Measurements from ENCODE around the gene SYT17. TPM values are rescaled to one million over a fixed set of nuclear protein-coding genes. Genes with fewer than 3 reads are reported as not detected.

Gene SYT17
- total and polyA plus RNA-seq, 3 donors from 2014 or later: 0.75 to 3.7 (median 3.1) TPM

DNA sequence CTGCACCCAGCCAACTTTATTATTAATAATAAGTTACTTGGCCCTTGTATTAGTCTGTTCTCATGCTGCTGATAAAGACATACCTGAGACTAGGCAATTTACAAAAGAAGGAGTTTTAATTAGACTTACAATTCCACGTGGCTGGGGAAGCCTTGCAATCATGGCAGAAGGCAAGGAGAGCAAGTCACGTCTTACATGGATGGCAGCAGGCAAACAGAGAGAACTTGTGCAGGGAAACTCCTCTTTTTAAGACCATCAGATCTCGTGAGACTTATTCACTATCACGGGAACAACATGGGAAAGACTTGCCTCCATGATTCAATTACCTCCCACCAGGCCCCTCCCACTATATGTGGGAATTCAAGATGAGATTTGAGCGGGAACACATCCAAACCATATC lies 47.7 kb downstream of the SYT17 start:
- Histone ChIP-seq H3K9me3 (no peaks in the 10 kb centered on the region), H3K27ac (no peak overlapping the region), H3K27me3 (no peaks in the 10 kb centered on the region), H3K4me1 (no peaks in the 10 kb centered on the region), H3K4me3 (no peak overlapping the region), H3K36me3 (ENCODE audit: low read depth, missing control alignments) (no peaks in the 10 kb centered on the region)
- no peak for DNase-seq
- 92 to 93% methylated on average over 5 of the region's 5 CpGs for WGBS, 2 donors
- TF ChIP-seq, protein P1, sequence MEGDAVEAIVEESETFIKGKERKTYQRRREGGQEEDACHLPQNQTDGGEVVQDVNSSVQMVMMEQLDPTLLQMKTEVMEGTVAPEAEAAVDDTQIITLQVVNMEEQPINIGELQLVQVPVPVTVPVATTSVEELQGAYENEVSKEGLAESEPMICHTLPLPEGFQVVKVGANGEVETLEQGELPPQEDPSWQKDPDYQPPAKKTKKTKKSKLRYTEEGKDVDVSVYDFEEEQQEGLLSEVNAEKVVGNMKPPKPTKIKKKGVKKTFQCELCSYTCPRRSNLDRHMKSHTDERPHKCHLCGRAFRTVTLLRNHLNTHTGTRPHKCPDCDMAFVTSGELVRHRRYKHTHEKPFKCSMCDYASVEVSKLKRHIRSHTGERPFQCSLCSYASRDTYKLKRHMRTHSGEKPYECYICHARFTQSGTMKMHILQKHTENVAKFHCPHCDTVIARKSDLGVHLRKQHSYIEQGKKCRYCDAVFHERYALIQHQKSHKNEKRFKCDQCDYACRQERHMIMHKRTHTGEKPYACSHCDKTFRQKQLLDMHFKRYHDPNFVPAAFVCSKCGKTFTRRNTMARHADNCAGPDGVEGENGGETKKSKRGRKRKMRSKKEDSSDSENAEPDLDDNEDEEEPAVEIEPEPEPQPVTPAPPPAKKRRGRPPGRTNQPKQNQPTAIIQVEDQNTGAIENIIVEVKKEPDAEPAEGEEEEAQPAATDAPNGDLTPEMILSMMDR (IDR thresholded peaks at IDR 0.05): no peak
- TF ChIP-seq POLR2A (IDR thresholded peaks at IDR 0.05): no peak
- intact Hi-C loops (cut with DNase I; ENCODE audit: low total_unique reads): no loop called here

DNA sequence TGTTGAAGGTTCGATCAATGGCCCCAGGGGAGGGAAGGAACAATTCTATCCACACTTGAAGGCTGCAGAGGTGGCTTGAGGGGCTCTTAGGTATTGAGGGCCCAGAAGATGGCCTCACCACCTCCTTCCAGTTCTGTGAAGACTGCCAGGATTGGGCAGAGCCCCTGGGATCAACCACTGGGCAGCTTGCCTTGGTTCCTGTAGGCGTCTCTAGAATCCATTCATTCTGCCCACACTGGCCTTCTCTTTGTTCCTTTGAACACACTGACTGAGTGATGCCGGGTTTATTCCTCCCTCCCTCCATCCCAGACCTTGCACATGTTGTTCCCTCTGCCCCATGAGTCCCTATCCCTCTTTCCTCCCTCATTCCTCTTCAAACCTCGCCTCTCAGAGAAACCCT lies 50.5 kb downstream of the SYT17 start:
- Histone ChIP-seq H3K36me3 (ENCODE audit: low read depth, missing control alignments) (no peaks in the 10 kb centered on the region), H3K4me3 (no peak overlapping the region), H3K9me3 (no peaks in the 10 kb centered on the region), H3K27me3 (no peaks in the 10 kb centered on the region), H3K27ac (no peak overlapping the region), H3K4me1 (no peaks in the 10 kb centered on the region)
- TF ChIP-seq, protein P1 (IDR thresholded peaks at IDR 0.05): no peak
- no peak for TF ChIP-seq POLR2A (IDR thresholded peaks at IDR 0.05)
- 74 to 77% methylated on average over 4 of the region's 4 CpGs for WGBS, 2 donors
- DNase-seq: no peak
- intact Hi-C loops (cut with DNase I; ENCODE audit: low total_unique reads): no loop called here

DNA sequence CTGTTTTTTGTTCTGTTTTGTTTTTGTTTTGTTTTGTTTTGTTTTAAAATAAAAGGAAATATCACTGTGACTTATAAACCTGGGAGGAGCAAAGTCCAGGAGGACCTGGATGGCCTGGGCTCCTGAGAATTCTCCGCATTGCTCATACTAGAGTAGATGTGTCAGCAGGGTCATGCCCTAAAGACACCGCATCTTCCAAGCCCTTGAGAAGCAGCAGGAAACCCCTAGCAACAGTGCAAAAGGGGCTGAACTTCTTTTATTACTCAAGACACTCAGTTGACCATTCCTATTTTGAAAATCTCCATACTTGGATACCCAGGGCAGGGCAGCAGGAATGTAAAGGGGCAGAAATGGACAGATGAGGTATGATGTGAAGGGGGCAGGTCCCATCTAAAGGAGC lies 51.8 kb downstream of the SYT17 start:
- Histone ChIP-seq H3K4me3 (no peak overlapping the region), H3K27ac (no peak overlapping the region), H3K9me3 (no peaks in the 10 kb centered on the region), H3K27me3 (no peaks in the 10 kb centered on the region), H3K4me1 (no peaks in the 10 kb centered on the region), H3K36me3 (ENCODE audit: low read depth, missing control alignments) (no peaks in the 10 kb centered on the region)
- intact Hi-C loops (cut with DNase I; ENCODE audit: low total_unique reads): no loop called here
- DNase-seq: no peak
- TF ChIP-seq, protein P1 (IDR thresholded peaks at IDR 0.05): no peak
- TF ChIP-seq POLR2A (IDR thresholded peaks at IDR 0.05): no peak
- 86 to 92% methylated on average over 2 of the region's 2 CpGs for WGBS, 2 donors

DNA sequence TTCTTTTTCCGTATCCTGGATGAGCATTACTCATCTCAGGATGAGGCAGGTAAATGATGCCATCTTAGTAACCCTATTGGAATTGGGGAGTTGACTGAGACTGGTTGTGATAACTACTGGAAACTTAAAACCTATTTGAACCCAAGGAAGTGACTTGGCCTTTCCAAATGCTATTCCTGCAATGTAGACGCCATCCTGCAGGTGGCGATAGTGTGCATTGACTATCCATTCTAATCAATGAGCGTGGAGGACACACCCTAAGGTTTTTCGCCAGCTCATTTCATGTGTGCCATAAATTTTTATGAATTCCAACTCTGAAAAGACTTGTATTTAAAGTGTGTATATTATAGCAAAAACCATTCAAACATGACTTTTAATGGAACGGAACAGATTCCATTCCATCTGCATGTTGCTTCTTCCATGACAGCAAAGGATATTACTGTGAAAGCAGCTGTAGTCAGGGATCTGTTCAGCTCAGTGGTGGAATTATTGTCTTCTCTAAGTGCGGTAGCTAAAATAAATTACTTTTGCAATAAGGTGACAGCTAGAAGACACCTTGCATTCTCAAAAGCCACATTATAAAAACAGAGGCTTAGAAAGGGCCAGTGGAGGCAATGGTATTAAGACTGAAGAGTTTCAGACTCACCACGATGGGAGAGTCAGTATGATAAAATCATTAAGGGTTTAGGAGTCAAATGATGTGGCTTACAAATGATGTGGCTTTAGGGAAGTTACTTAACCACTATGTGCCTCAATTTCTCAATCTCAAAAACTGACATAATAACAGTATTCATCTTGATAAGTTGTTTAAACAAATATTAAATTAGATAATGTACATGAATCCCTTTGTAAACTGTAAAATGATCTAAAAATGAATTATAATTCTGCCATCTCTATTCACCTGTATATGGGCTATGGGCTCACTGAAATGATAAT lies 55.5 kb downstream of the SYT17 start:
- Histone ChIP-seq H3K4me3 (no peak overlapping the region), H3K4me1 (no peaks in the 10 kb centered on the region), H3K27me3 (no peaks in the 10 kb centered on the region), H3K36me3 (ENCODE audit: low read depth, missing control alignments) (no peaks in the 10 kb centered on the region), H3K27ac (no peak overlapping the region), H3K9me3 (no peaks in the 10 kb centered on the region)
- no peak for TF ChIP-seq POLR2A (IDR thresholded peaks at IDR 0.05)
- TF ChIP-seq, protein P1 (IDR thresholded peaks at IDR 0.05): peak in 2 of 3 experiments; percentile 48 to 58
- WGBS, 2 donors: 36 to 40% methylated on average over 8 of the region's 8 CpGs
- DNase-seq: peak; percentile 67
- intact Hi-C loops (cut with DNase I; ENCODE audit: low total_unique reads): no loop called here

DNA sequence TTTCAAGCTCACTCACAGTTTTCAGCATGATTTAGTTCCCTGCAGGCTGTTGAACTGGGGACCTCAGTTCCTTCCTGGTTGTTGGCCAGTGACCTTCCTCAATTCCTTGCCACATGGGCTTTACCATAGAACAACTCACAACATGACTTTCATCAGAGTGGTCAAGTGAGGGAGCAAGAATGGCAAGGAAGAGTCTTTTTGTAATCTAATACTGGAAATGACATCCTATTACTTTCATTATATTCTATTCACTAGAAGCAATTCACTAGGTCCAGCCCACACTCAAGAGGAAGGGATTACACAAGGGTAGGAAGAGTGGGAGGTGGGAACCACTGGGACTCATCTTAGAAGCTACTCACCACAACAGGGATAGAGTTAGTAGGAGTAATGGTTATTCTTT lies 57.6 kb downstream of the SYT17 start:
- H3K4me1 ChIP-seq: no peaks in the 10 kb centered on the region
- TF ChIP-seq, protein P1 (IDR thresholded peaks at IDR 0.05): no peak
- no peak for TF ChIP-seq POLR2A (IDR thresholded peaks at IDR 0.05)
- H3K27me3 ChIP-seq: no peaks in the 10 kb centered on the region
- no peak overlapping the region for H3K27ac ChIP-seq
- no peak for DNase-seq
- H3K4me3 ChIP-seq: no peak overlapping the region
- H3K9me3 ChIP-seq: no peaks in the 10 kb centered on the region
- no peaks in the 10 kb centered on the region for H3K36me3 ChIP-seq (ENCODE audit: low read depth, missing control alignments)
- intact Hi-C loops (cut with DNase I; ENCODE audit: low total_unique reads): no loop called here

Data from testis (tissue), 3 donors.